WERI-Rb-1 (cell line): ENCODE results near the gene MARCKS.

ENCODE experiments used
- DNase-seq: peaks from one replicate; pipeline ENCODE4 v3.0.0-alpha.2; 2020
- H3K27ac ChIP-seq: fragments of 250-450 bp; sonication (Bioruptor Pico); 2 replicates; pipeline ENCODE4 v1.5.1; 2020; ENCODE audit warnings: mild to moderate bottlenecking, moderate library complexity
- H3K27me3 ChIP-seq: fragments of 250-450 bp; sonication (Bioruptor Pico); 2 replicates; pipeline ENCODE4 v1.5.1; 2021; ENCODE audit warnings: mild to moderate bottlenecking, low read depth, moderate library complexity; ENCODE audit not compliant: insufficient read depth, severe bottlenecking
- H3K36me3 ChIP-seq: fragments of 250-450 bp; sonication (Bioruptor Pico); 2 replicates; pipeline ENCODE4 v1.5.1; 2020; ENCODE audit warnings: mild to moderate bottlenecking, moderate library complexity
- H3K4me3 ChIP-seq: 2 replicates; pipeline ENCODE4 v1.5.1; 2011; ENCODE audit warnings: low read depth, mild to moderate bottlenecking, control low read depth, low read length
- H3K9me3 ChIP-seq: fragments of 250-450 bp; sonication (Bioruptor Pico); 2 replicates; pipeline ENCODE4 v1.5.1; 2021; ENCODE audit warnings: mild to moderate bottlenecking, moderate library complexity; ENCODE audit not compliant: severe bottlenecking
- CTCF ChIP-seq: IDR thresholded peaks from 2 replicates; pipeline ENCODE4 v1.5.1; 2011; ENCODE audit warnings: low read depth, mild to moderate bottlenecking, control low read depth, inconsistent platforms, low read length

MARCKS gene

GRCh38 chr6:113858480-113859348 is 1.6 kb downstream of the MARCKS start:
- H3K36me3 ChIP-seq = peaks cover 12% of the 10 kb centered on the region
- no peaks in the 10 kb centered on the region for H3K27me3 ChIP-seq
- peak; percentile 85 for DNase-seq
- no peaks in the 10 kb centered on the region for H3K9me3 ChIP-seq
- H3K4me3 ChIP-seq = peak overlapping the region; percentile 100
- H3K27ac ChIP-seq = peak overlapping the region; percentile 89
- TF ChIP-seq CTCF = peak; percentile 79

- Histone ChIP-seq H3K27ac (peak overlapping the region; percentile 71), H3K27me3 (no peaks in the 10 kb centered on the region), H3K9me3 (no peaks in the 10 kb centered on the region), H3K4me3 (peak overlapping the region; percentile 100), H3K36me3 (peaks cover 12% of the 10 kb centered on the region)
- peak; percentile 37 for DNase-seq
- TF ChIP-seq CTCF = no peak
These were observed 2.4 kb downstream of the MARCKS start for GRCh38 chr6:113859349-113860180.

DNA sequence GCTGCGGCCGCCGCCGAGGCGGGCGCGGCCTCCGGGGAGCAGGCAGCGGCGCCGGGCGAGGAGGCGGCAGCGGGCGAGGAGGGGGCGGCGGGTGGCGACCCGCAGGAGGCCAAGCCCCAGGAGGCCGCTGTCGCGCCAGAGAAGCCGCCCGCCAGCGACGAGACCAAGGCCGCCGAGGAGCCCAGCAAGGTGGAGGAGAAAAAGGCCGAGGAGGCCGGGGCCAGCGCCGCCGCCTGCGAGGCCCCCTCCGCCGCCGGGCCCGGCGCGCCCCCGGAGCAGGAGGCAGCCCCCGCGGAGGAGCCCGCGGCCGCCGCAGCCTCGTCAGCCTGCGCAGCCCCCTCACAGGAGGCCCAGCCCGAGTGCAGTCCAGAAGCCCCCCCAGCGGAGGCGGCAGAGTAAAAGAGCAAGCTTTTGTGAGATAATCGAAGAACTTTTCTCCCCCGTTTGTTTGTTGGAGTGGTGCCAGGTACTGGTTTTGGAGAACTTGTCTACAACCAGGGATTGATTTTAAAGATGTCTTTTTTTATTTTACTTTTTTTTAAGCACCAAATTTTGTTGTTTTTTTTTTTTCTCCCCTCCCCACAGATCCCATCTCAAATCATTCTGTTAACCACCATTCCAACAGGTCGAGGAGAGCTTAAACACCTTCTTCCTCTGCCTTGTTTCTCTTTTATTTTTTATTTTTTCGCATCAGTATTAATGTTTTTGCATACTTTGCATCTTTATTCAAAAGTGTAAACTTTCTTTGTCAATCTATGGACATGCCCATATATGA is 3.2 kb downstream of the MARCKS start:
- Histone ChIP-seq H3K27me3 (no peaks in the 10 kb centered on the region), H3K27ac (no peak overlapping the region), H3K36me3 (peaks cover 12% of the 10 kb centered on the region), H3K4me3 (peak overlapping the region; percentile 100), H3K9me3 (no peaks in the 10 kb centered on the region)
- no peak for DNase-seq
- no peak for TF ChIP-seq CTCF

- DNase-seq = no peak
- TF ChIP-seq CTCF = no peak
- no peaks in the 10 kb centered on the region for H3K27me3 ChIP-seq
- no peaks in the 10 kb centered on the region for H3K9me3 ChIP-seq
- H3K4me3 ChIP-seq = no peak overlapping the region
- H3K27ac ChIP-seq = no peak overlapping the region
- peaks cover 12% of the 10 kb centered on the region for H3K36me3 ChIP-seq
These were observed 5.0 kb downstream of the MARCKS start for GRCh38 chr6:113862112-113862511.

DNA sequence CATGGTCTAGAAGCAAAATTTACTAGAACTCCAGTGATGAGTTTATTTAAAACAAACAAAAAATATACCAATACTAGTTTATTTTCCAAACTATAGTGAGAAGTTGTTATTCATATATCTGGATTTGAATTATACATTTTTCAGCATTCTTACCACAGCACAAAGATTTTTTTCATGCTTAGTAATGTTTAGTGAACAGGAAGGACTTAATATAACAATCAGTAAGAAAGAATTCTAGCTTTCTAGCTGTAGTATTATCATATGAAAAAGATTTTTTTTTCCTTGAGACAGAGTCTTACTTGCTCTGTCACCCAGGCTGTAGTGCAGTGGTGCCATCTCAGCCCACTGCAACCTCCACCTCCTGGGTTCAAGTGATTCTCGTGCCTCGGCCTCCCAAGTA is 13.8 kb downstream of the MARCKS start:
- DNase-seq = no peak
- Histone ChIP-seq H3K36me3 (no peaks in the 10 kb centered on the region), H3K27ac (no peak overlapping the region), H3K27me3 (no peaks in the 10 kb centered on the region), H3K4me3 (no peak overlapping the region), H3K9me3 (no peaks in the 10 kb centered on the region)
- no peak for TF ChIP-seq CTCF
